Trophoblast cell (in vitro differentiated cells and primary cell): Measurements from ENCODE around the gene C6orf89.
A peak's percentile ranks its signal among the peaks of the same experiment; 100 is the strongest.

Experiments used
- DNase-seq, 2 donors: peaks; one replicate each; pipeline ENCODE4 v3.0.0-alpha.2; 2016
- H2AFZ ChIP-seq: 2 replicates; pipeline ENCODE4 v1.6.1; 2013; ENCODE audit warnings: low read length, moderate library complexity, mild to moderate bottlenecking; ENCODE audit not compliant: insufficient read depth, poor library complexity
- H2AK5ac ChIP-seq: 2 replicates; pipeline ENCODE4 v1.6.1; 2013; ENCODE audit warnings: mild to moderate bottlenecking, low read length
- H2BK120ac ChIP-seq: 2 replicates; pipeline ENCODE4 v1.6.1; 2013; ENCODE audit warnings: low read length, mild to moderate bottlenecking, moderate library complexity; ENCODE audit not compliant: insufficient read depth, poor library complexity
- H2BK12ac ChIP-seq: 2 replicates; pipeline ENCODE4 v1.6.1; 2013; ENCODE audit warnings: mild to moderate bottlenecking, low read length, moderate library complexity
- H2BK5ac ChIP-seq: 2 replicates; pipeline ENCODE4 v1.6.1; 2013; ENCODE audit warnings: low read length, low read depth, moderate library complexity, mild to moderate bottlenecking; ENCODE audit not compliant: poor library complexity
- H3K14ac ChIP-seq: 2 replicates; pipeline ENCODE4 v1.6.1; 2013; ENCODE audit warnings: mild to moderate bottlenecking, low read length
- H3K18ac ChIP-seq: 2 replicates; pipeline ENCODE4 v1.6.1; 2013; ENCODE audit warnings: mild to moderate bottlenecking, low read length
- H3K23ac ChIP-seq: 2 replicates; pipeline ENCODE4 v1.6.1; 2013; ENCODE audit warnings: low read length
- H3K27ac ChIP-seq: 2 replicates; pipeline ENCODE4 v1.5.1; 2013; ENCODE audit warnings: low read depth, mild to moderate bottlenecking, inconsistent platforms, low read length, moderate library complexity
- H3K27me3 ChIP-seq: 2 replicates; pipeline ENCODE4 v1.6.1; 2013; ENCODE audit warnings: inconsistent platforms, mild to moderate bottlenecking, low read length, moderate library complexity; ENCODE audit not compliant: insufficient read depth
- H3K36me3 ChIP-seq, 2 experiments: 1 replicate in 1 of 2; 2 replicates in 1 of 2; pipeline ENCODE4 v1.6.1; 2013; ENCODE audit warnings: low read length in 2 of 2, mild to moderate bottlenecking in 2 of 2, moderate library complexity in 1 of 2; ENCODE audit not compliant: insufficient read depth in 2 of 2, control insufficient read depth in 1 of 2
- H3K4ac ChIP-seq: 2 replicates; pipeline ENCODE4 v1.6.1; 2013; ENCODE audit warnings: low read depth, mild to moderate bottlenecking, low read length, moderate library complexity
- H3K4me1 ChIP-seq, 2 experiments: 1 replicate in 1 of 2; 2 replicates in 1 of 2; pipeline ENCODE4 v1.6.1; 2013; ENCODE audit warnings: low read length in 2 of 2, mild to moderate bottlenecking in 2 of 2, moderate library complexity in 1 of 2; ENCODE audit not compliant: insufficient read depth in 2 of 2, control insufficient read depth in 1 of 2
- H3K4me2 ChIP-seq: 2 replicates; pipeline ENCODE4 v1.6.1; 2013; ENCODE audit warnings: inconsistent platforms, mild to moderate bottlenecking, low read length, moderate library complexity
- H3K4me3 ChIP-seq: 2 replicates; pipeline ENCODE4 v1.5.1; 2013; ENCODE audit warnings: mild to moderate bottlenecking, low read depth, low read length, inconsistent platforms
- H3K79me1 ChIP-seq: one replicate; pipeline ENCODE4 v1.6.1; 2013; ENCODE audit warnings: low read length
- H3K79me2 ChIP-seq: 2 replicates; pipeline ENCODE4 v1.6.1; 2013; ENCODE audit warnings: low read length, mild to moderate bottlenecking; ENCODE audit not compliant: control insufficient read depth, insufficient read depth, poor library complexity
- H3K9ac ChIP-seq: 2 replicates; pipeline ENCODE4 v1.6.1; 2013; ENCODE audit warnings: mild to moderate bottlenecking, low read length
- H3K9me3 ChIP-seq: 2 replicates; pipeline ENCODE4 v1.6.1; 2013; ENCODE audit warnings: low read depth, mild to moderate bottlenecking, control low read depth, inconsistent platforms, low read length; ENCODE audit not compliant: insufficient read depth
- H4K12ac ChIP-seq: 2 replicates; pipeline ENCODE4 v1.6.1; 2013; ENCODE audit warnings: low read depth, mild to moderate bottlenecking, low read length, moderate library complexity
- H4K8ac ChIP-seq: 2 replicates; pipeline ENCODE4 v1.6.1; 2013; ENCODE audit warnings: low read depth, mild to moderate bottlenecking, low read length, moderate library complexity
- H4K91ac ChIP-seq: one replicate; pipeline ENCODE4 v1.6.1; 2013; ENCODE audit warnings: low read depth, mild to moderate bottlenecking, low read length, moderate library complexity
- WGBS: extraction: QIAGEN DNeasy Blood & Tissue Kit; methylation state at CpG from one replicate; pipeline ENCODE4 v1.1.7; 2013; ENCODE audit warnings: missing lambda C conversion rate; ENCODE audit not compliant: insufficient read length, insufficient coverage; ENCODE audit errors: extremely low coverage; 5-methylcytosine and 5-hydroxymethylcytosine counted together

C6orf89 gene

GRCh38 chr6:36959555-36960250, 74.0 kb downstream of the C6orf89 start:
- H3K27me3 ChIP-seq = no peaks in the 10 kb centered on the region
- no peak overlapping the region for H3K23ac ChIP-seq
- no peak for DNase-seq
- no peak overlapping the region for H4K8ac ChIP-seq
- H3K79me1 ChIP-seq = no peaks in the 10 kb centered on the region
- peaks cover 2% of the 10 kb centered on the region for H3K9me3 ChIP-seq
- H3K4me3 ChIP-seq = no peak overlapping the region
- no peak overlapping the region for H2AFZ ChIP-seq
- no peak overlapping the region for H3K4me2 ChIP-seq
- H3K36me3 ChIP-seq = no peaks in the 10 kb centered on the region
- no peak overlapping the region for H4K91ac ChIP-seq
- no peak overlapping the region for H2BK5ac ChIP-seq
- no peak overlapping the region for H4K12ac ChIP-seq
- H3K9ac ChIP-seq = no peak overlapping the region
- H2AK5ac ChIP-seq = no peak overlapping the region
- H3K4me1 ChIP-seq = peaks cover 2 to 3% of the 10 kb centered on the region in 2 experiments
- H2BK12ac ChIP-seq = no peak overlapping the region
- H3K79me2 ChIP-seq = no peaks in the 10 kb centered on the region
- H3K18ac ChIP-seq = no peak overlapping the region
- no peak overlapping the region for H2BK120ac ChIP-seq
- H3K4ac ChIP-seq = no peak overlapping the region
- H3K14ac ChIP-seq = no peak overlapping the region
- H3K27ac ChIP-seq = no peak overlapping the region
- no CpG with 5 or more reads among the region's 17 CpGs for WGBS

DNA sequence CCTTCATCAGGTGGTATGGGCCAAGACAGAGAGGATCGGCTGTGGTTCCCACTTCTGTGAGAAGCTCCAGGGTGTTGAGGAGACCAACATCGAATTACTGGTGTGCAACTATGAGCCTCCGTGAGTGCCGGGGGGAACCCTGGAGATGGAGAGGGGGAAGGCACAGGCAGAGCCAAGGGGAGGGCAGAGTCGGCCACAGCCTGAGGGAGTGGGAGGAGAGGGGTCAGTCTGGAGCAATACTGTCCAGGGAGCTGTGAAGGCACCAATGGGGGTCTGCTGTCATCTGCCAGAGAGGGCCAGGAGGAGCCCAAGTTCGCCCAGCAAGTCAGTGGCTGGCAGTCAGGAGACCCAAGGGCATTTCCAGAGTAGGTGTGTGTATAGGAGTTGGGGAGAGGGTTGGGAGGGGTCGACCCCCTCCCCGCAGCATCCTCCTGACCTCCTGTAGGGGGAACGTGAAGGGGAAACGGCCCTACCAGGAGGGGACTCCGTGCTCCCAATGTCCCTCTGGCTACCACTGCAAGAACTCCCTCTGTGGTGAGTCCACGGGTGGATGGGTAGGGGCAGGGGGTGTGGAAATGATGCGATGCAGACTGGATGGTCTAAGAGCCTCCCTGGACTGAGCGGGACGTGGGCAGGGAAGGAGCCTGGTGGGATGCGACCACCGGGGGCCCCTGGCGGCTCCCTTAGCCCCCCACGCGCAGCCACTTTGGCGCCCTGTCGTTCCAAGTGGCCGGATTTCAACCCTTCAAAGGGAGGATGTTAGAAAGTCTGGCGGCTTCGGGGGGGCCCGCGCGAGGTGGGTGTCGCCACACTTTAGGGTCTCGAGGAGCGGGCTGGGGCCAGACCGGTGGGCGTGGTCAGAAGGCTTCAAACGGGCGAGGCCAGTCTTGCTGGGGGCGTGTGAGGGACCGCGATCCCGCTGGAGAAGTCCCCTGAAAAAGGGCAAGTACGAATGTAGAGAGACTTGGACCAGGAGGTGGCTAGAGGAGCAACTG, 76.0 kb downstream of the C6orf89 start:
- Histone ChIP-seq H3K9ac (no peak overlapping the region), H3K36me3 (no peaks in the 10 kb centered on the region), H2AFZ (no peak overlapping the region), H3K4me3 (no peak overlapping the region), H3K27ac (no peak overlapping the region), H2BK120ac (no peak overlapping the region), H2BK5ac (no peak overlapping the region), H3K4ac (no peak overlapping the region), H3K18ac (no peak overlapping the region), H2BK12ac (no peak overlapping the region), H3K23ac (no peak overlapping the region), H3K79me1 (no peaks in the 10 kb centered on the region), H3K79me2 (no peaks in the 10 kb centered on the region), H3K9me3 (peaks cover 2% of the 10 kb centered on the region), H3K27me3 (no peaks in the 10 kb centered on the region), H3K4me1 (peaks cover 2 to 3% of the 10 kb centered on the region in 2 experiments), H4K12ac (no peak overlapping the region), H4K8ac (no peak overlapping the region), H3K4me2 (no peak overlapping the region), H3K14ac (no peak overlapping the region), H2AK5ac (no peak overlapping the region), H4K91ac (no peak overlapping the region)
- no CpG with 5 or more reads among the region's 40 CpGs for WGBS
- no peak for DNase-seq

DNA sequence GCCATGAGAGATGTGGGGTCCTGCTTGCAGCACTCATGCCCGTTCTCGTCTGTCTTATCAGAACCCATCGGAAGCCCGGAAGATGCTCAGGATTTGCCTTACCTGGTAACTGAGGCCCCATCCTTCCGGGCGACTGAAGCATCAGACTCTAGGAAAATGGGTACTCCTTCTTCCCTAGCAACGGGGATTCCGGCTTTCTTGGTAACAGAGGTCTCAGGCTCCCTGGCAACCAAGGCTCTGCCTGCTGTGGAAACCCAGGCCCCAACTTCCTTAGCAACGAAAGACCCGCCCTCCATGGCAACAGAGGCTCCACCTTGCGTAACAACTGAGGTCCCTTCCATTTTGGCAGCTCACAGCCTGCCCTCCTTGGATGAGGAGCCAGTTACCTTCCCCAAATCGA, 77.1 kb downstream of the C6orf89 start:
- H3K9ac ChIP-seq = no peak overlapping the region
- H3K14ac ChIP-seq = no peak overlapping the region
- H3K18ac ChIP-seq = no peak overlapping the region
- no peak overlapping the region for H4K8ac ChIP-seq
- H3K27ac ChIP-seq = no peak overlapping the region
- H2AK5ac ChIP-seq = no peak overlapping the region
- no peaks in the 10 kb centered on the region for H3K79me2 ChIP-seq
- H3K79me1 ChIP-seq = no peaks in the 10 kb centered on the region
- H3K9me3 ChIP-seq = peaks cover 2% of the 10 kb centered on the region
- H3K4me1 ChIP-seq = peaks cover 2 to 3% of the 10 kb centered on the region in 2 experiments
- no peak overlapping the region for H4K91ac ChIP-seq
- H3K36me3 ChIP-seq = peaks cover 10 to 11% of the 10 kb centered on the region in 2 experiments
- H3K23ac ChIP-seq = no peak overlapping the region
- no peak overlapping the region for H2BK12ac ChIP-seq
- no peak overlapping the region for H2BK120ac ChIP-seq
- no peak overlapping the region for H2BK5ac ChIP-seq
- no peak overlapping the region for H3K4ac ChIP-seq
- WGBS = no CpG with 5 or more reads among the region's 12 CpGs
- peak; percentile 24 to 39 for DNase-seq
- no peak overlapping the region for H4K12ac ChIP-seq
- no peak overlapping the region for H3K4me2 ChIP-seq
- no peak overlapping the region for H2AFZ ChIP-seq
- H3K4me3 ChIP-seq = no peak overlapping the region
- H3K27me3 ChIP-seq = no peaks in the 10 kb centered on the region

- H3K4me2 ChIP-seq = no peak overlapping the region
- no peak overlapping the region for H2BK5ac ChIP-seq
- H3K79me2 ChIP-seq = no peaks in the 10 kb centered on the region
- H3K4ac ChIP-seq = no peak overlapping the region
- H3K4me3 ChIP-seq = no peak overlapping the region
- no peaks in the 10 kb centered on the region for H3K27me3 ChIP-seq
- no peak overlapping the region for H3K14ac ChIP-seq
- H3K23ac ChIP-seq = no peak overlapping the region
- peaks cover 16 to 18% of the 10 kb centered on the region in 2 experiments for H3K36me3 ChIP-seq
- no peak overlapping the region for H4K12ac ChIP-seq
- peaks cover 2 to 3% of the 10 kb centered on the region in 2 experiments for H3K4me1 ChIP-seq
- H3K9ac ChIP-seq = no peak overlapping the region
- no peak overlapping the region for H2AK5ac ChIP-seq
- no peak overlapping the region for H3K18ac ChIP-seq
- H3K27ac ChIP-seq = no peak overlapping the region
- no peak overlapping the region for H4K91ac ChIP-seq
- no peaks in the 10 kb centered on the region for H3K79me1 ChIP-seq
- no peak overlapping the region for H4K8ac ChIP-seq
- H2BK120ac ChIP-seq = no peak overlapping the region
- no peak overlapping the region for H2AFZ ChIP-seq
- no peak overlapping the region for H2BK12ac ChIP-seq
- no peak for DNase-seq
- WGBS = no CpG with 5 or more reads among the region's 11 CpGs
- H3K9me3 ChIP-seq = peaks cover 2% of the 10 kb centered on the region
Observed at GRCh38 chr6:36963451-36964290, 77.9 kb downstream of the C6orf89 start.
